GM12892 (cell line): Measurements from ENCODE around the gene WDR90.

Source experiments
- POLR2A ChIP-seq: IDR thresholded peaks from 2 replicates; pipeline ENCODE4 v1.6.1; 2011; ENCODE audit warnings: low read depth, low read length, control low read depth
- POLR2AphosphoS5 ChIP-seq: IDR thresholded peaks from 2 replicates; pipeline ENCODE4 v1.6.1; 2011; ENCODE audit warnings: low read depth, low read length, control low read depth

DNA sequence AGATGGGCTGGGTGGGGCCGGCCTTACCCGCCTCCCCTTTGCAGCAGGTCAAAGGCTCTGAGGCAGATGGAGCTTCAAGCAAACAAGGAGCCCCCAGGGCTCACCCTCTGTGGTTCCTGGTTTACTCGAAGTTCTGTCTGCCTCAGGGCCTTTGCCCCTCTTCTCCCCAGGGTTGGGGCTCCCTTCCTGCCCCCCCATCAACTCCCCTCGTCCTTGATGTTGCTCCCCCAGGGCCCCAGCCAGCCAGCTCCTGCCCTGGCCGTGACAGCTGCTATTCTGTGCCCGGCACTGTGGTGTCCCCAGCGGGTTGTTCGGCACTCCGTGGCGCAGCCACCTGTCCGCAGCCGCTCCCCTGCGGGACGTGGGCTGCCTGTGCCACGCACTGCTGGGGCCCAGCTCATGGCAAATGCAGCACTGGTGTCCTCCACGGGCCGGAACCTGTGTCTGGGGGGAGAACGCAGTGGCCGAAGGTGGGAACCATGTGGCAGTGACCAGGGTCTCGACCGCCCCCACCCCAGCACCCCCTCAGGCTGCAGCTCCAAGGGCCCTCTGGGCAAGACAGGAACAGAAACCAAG is 61.4 kb downstream of the WDR90 start:
- TF ChIP-seq POLR2AphosphoS5 (no peak), POLR2A (no peak)
